Lower leg skin (tissue), 3 donors: ENCODE data around the gene TBX10.

Experiments used
- CTCF ChIP-seq, 3 donors: fragments of 450-650 bp; IDR thresholded peaks; one replicate each; pipeline ENCODE4 v1.5.1; 2016; ENCODE audit warnings: antibody characterized with exemption in 3 of 3, mild to moderate bottlenecking in 3 of 3, moderate library complexity in 2 of 3
- POLR2A ChIP-seq, 2 donors: fragments of 450-650 bp; IDR thresholded peaks; one replicate each; pipeline ENCODE4 v1.6.1; 2016 to 2017; ENCODE audit warnings: antibody characterized with exemption in 2 of 2, mild to moderate bottlenecking in 1 of 2, moderate library complexity in 1 of 2

GRCh38 chr11:67612751-67613150, 26.8 kb downstream of the TBX10 start:
- TF ChIP-seq CTCF (IDR thresholded peaks at IDR 0.05) (no peak), POLR2A (IDR thresholded peaks at IDR 0.05) (no peak)
